ENCODE results near the gene GARRE1. TPM values are rescaled to one million over a fixed set of nuclear protein-coding genes. Genes with fewer than 3 reads are reported as not detected.

GARRE1 gene
- total and polyA plus RNA-seq, 2 of the 13 experiments (the other 11 are each of a cell fraction or from before 2014, with no cell fraction given), result 8.0 to 11.7 TPM

GRCh38 chr19:34220472-34221063 is 33.8 kb upstream of the GARRE1 start (continued):
- TF ChIP-seq ZNF513 (CRISPR knock-in tag; conservative IDR thresholded peaks at IDR 0.05) (no peak), ZNF546 (CRISPR knock-in tag; conservative IDR thresholded peaks at IDR 0.05) (no peak), NFATC3 (CRISPR knock-in tag; IDR thresholded peaks at IDR 0.05) (no peak), NCOA1 (CRISPR knock-in tag; IDR thresholded peaks at IDR 0.05) (no peak), STAG1 (CRISPR knock-in tag; IDR thresholded peaks at IDR 0.05) (peak; percentile 45; the same call in 1 of the 2 replicates), ZNF740 (CRISPR knock-in tag; IDR thresholded peaks at IDR 0.05) (no peak), TARDBP (CRISPR knock-in tag; IDR thresholded peaks at IDR 0.05) (no peak), ZNF142 (CRISPR knock-in tag; IDR thresholded peaks at IDR 0.05) (no peak), ADNP (CRISPR knock-in tag; IDR thresholded peaks at IDR 0.05) (no peak), BATF2 (CRISPR knock-in tag; IDR thresholded peaks at IDR 0.05) (no peak), ZFP36 (IDR thresholded peaks at IDR 0.05; ENCODE audit: borderline replicate concordance, low read depth, low read length, partially characterized antibody) (no peak), NRL (CRISPR knock-in tag; IDR thresholded peaks at IDR 0.05; ENCODE audit: borderline replicate concordance) (no peak), ZNF713 (CRISPR knock-in tag; IDR thresholded peaks at IDR 0.05) (no peak), ZNF468 (CRISPR knock-in tag; IDR thresholded peaks at IDR 0.05) (no peak), RAD21 (CRISPR knock-in tag; IDR thresholded peaks at IDR 0.05) (peak; percentile 34; the same call in 1 of the 2 replicates), ZBTB3 (CRISPR knock-in tag; IDR thresholded peaks at IDR 0.05; ENCODE audit: borderline replicate concordance, low read depth) (no peak), HDAC6 (IDR thresholded peaks at IDR 0.05; ENCODE audit: low read depth, low read length) (no peak), MAFG (CRISPR knock-in tag; IDR thresholded peaks at IDR 0.05) (no peak), CBX2 (IDR thresholded peaks at IDR 0.05; ENCODE audit: low read depth, low read length) (no peak), CBX2 (CRISPR knock-in tag; IDR thresholded peaks at IDR 0.05; ENCODE audit: low read depth) (no peak), MBD4 (IDR thresholded peaks at IDR 0.05; ENCODE audit: borderline replicate concordance, low read length) (no peak), FOXA3 (CRISPR knock-in tag; IDR thresholded peaks at IDR 0.05) (peak; percentile 63; the same call in 1 of the 2 replicates), PAF1 (CRISPR knock-in tag; IDR thresholded peaks at IDR 0.05) (no peak)
